Gastroesophageal sphincter (tissue), 3 donors: ENCODE data around the gene SGPP2.

Source experiments
- EP300 ChIP-seq: sonication (generic); formaldehyde crosslinking; IDR thresholded peaks from one replicate; pipeline ENCODE4 v1.6.1; 2017; ENCODE audit warnings: antibody characterized with exemption, mild to moderate bottlenecking
- POLR2A ChIP-seq, 2 donors: fragments of 450-650 bp; IDR thresholded peaks; one replicate each; pipeline ENCODE4 v1.6.1; 2017; ENCODE audit warnings: antibody characterized with exemption in 2 of 2, mild to moderate bottlenecking in 2 of 2, moderate library complexity in 1 of 2
- POLR2AphosphoS5 ChIP-seq: sonication (generic); formaldehyde crosslinking; IDR thresholded peaks from one replicate; pipeline ENCODE4 v1.6.1; 2017; ENCODE audit warnings: antibody characterized with exemption
- TF ChIP-seq, protein P1 (sequence below), 4 experiments: fragments of 200-600 bp in 2 of 4; fragments of 450-650 bp in 2 of 4; sonication (generic) in 1 of 4; IDR thresholded peaks; one replicate each; pipeline ENCODE4 v1.5.1; 2017 to 2019; ENCODE audit warnings: antibody characterized with exemption in 4 of 4, mild to moderate bottlenecking in 2 of 4, moderate library complexity in 2 of 4

DNA sequence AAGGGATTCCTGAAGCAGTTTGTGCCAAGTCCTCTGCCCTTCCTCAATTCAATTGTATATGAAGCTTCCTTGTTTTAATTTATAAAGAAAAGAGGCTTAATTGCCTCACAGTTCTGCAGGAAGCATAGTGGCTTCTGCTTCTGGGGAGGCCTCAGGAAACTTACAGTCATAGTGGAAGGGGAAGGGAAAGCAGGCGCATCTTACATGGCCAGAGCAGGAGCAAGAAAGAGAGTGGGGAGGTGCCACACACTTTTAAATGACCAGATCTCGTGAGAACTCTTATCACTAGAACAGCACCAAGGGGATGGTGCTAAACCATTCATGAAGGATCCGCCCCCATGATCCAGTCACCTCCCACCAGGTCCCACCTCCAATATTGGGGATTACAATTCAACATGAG lies 114.2 kb downstream of the SGPP2 start:
- TF ChIP-seq, protein P1, sequence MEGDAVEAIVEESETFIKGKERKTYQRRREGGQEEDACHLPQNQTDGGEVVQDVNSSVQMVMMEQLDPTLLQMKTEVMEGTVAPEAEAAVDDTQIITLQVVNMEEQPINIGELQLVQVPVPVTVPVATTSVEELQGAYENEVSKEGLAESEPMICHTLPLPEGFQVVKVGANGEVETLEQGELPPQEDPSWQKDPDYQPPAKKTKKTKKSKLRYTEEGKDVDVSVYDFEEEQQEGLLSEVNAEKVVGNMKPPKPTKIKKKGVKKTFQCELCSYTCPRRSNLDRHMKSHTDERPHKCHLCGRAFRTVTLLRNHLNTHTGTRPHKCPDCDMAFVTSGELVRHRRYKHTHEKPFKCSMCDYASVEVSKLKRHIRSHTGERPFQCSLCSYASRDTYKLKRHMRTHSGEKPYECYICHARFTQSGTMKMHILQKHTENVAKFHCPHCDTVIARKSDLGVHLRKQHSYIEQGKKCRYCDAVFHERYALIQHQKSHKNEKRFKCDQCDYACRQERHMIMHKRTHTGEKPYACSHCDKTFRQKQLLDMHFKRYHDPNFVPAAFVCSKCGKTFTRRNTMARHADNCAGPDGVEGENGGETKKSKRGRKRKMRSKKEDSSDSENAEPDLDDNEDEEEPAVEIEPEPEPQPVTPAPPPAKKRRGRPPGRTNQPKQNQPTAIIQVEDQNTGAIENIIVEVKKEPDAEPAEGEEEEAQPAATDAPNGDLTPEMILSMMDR (IDR thresholded peaks at IDR 0.05) = no peak
- no peak for TF ChIP-seq POLR2AphosphoS5
- no peak for TF ChIP-seq POLR2A (IDR thresholded peaks at IDR 0.05)
- TF ChIP-seq EP300 = no peak
